HG03521 (cell line): ENCODE results near the gene SPATA32.

Experiments used
- ATAC-seq: cut with Tn5 transposase; IDR thresholded peaks from one replicate; pipeline ENCODE4 v1.9.1; 2021; ENCODE audit warnings: mild to moderate bottlenecking, moderate library complexity; ENCODE audit not compliant: unreplicated experiment

The SPATA32 gene

DNA sequence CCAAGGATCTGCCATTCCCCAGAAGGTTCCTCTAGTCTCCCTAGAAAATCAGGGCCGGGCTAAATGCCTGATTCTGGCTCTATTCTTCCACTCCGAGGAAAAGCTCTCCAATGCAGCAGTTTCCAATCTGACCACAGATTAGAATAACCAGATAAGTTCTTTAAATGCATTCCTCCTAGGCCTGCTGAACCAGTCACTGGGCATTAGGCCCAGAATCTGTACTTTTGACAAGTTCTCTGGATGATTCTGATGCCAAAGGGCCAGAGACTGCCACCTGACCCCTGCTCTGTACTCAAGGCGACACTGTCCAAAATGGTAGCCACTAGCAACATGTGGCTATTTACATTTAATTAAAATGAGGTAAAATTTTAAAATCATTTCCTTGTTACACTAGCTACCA is 32.6 kb upstream of the SPATA32 start:
- ATAC-seq, result no peak

DNA sequence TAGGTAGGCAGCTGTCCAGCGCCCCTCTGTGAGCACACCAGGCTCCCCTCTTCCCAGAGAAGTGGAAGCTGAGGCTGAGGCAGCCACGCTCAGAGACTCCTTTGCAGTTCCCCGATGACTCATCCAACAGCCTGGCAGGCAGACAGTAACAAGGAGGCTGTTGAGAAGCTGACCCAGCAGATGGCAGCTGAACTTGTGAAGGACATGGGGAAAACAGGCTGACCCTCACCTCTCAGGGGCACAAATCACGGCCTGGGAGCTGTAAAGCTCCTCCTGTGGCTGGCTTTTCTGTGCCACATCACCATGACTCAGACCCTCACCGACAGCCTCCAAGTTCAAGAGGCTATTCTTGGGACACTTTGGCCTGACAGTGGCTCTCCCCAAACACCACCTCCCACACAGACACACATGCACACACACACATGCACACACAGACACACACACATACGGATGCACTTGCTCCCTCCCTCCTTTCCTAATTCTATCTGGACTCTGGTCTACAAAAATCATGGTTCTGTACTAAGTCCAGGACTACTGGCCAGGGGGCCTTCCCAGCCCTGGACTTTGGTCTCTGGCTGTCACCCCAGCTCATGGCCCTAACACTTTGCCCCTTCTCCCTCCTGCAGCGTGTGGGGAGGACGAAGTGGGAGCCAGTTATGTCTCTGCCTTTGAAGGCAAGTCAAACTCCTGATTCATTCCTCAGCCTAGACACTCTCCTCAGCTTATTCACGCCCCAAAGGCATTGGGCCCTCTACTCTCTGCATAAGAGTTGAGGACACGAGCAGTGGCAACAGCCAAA is 31.7 kb upstream of the SPATA32 start:
- no peak for ATAC-seq

DNA sequence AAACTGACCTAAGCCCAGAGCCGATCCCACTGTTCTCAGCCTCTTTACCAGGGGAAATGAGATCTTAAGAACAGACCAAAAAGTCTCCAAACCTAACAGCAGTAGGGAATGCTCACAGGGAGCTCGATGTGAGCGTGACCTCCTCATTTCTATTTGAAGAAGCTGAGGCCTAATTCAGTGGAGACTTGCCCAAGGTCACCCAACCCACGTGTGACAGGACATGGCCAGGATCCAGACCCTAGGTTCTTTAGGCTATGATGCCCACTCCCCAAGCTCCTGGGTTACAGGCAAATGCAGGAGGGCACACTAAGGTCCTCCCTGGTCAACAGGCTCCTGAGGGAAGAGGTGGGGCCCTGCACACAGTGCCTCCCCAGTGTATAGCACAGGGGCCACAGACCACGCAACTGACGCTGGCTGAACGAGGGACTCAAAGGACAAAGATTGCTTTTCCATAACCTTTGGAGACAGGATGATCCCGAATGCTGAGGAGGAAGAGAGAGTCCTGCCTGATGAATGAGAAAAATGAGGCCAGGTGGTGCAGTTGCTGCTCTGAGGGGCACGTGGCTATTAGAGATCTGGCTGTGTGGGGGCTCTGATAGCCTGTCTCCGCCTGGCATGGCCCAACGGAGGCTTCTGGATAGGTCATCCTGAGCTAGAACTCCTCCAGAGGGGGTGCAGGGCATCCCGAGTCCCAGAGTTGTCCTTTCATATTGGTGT is 31.0 kb upstream of the SPATA32 start:
- ATAC-seq, result no peak

DNA sequence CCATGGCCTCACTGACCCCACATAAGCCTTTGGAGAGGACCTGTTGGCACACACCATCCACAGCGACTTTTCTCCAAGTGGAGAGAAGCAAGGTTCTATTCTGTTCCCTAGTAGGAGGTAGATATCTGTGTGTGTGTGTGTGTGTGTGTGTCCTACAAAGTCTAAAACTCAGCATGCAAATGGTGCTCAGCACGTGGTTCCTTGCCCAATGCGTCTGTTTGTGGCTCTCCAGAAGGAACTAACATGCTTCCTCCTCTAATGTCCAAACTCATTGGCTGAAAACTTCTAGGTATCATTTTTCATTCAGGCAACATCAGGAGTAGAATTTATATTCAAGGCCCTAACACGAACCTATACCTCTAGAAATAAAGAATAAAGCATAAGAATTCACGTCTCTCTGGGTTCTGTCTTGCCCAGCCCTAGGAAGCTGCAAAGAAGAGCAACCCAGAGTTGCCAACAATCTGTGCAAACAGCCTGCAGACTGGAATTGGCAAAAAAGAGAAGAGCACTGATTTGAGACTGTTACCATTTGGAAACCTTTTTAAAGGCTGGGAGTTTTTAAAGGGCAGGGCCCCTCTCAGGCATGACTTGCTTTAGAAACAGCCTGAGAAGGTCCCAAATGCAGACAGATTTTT is 29.4 kb upstream of the SPATA32 start:
- no peak for ATAC-seq

DNA sequence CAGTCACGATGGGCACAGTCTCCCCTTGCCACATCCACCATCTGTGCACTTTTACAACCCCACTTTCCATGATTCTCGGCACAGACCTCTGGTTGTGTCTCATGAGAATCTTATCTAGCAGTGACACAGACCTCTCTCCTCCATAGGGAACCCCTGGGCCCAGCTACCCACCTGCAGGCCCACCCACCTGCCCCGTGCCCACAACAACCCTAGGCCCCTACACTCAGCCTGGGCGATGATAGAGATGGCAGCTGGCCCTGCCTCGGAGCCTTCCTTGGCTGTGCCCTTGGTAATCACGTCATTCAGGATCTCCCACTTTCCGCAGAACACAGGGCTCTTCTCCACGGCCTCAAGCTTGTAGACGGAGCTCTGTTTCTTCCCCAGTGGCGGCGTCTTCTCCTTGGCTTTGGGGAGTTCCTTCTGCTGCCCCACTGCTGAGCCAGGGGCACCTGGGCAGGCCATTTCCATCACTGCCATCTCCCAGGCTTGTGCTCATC is 28.4 kb upstream of the SPATA32 start:
- no peak for ATAC-seq

DNA sequence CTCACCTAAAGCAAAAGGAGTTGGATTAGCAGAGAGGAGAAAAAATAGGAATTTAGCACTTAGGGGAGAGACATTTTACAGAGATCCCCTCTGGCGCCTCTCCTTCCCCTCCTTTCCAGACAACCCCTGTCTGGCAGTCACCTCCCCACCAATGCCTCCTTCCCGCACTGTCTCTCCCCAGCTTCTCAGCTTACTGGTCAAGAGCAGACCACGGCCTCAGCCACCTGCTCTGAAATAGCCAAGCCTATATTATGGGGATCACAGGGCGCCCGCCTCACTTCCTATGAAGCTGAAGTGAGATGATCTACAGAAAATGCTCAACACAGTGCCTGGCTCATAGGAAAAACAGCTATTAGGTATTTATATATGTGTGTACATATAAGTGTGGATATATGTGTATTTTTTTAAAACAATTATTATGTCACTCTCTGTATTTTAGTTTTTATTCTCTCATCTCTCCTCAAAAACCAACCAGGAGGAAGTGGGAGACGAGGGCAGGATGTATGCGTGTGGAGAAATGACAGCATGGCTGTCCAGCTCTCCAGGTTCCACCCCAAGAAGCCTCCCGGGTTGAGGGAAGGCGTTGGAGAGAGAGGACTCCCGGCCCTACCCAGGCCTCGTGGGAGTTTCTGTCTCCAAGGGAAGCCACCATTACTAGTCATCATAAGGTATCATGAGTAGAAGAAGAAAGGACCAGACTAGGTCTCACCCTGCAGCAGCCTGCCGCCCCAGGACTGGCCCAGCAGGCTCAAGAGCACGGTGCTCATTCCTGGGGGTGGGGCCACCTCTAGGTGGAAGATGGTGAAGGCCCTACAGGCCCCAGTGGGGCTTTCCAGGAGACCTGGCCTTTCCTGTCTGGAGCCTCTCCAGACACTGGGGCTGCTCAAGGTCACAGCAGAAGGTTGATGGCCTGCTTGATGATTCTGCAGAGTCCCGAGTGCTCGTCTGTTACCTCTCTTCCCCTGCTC is 27.7 kb upstream of the SPATA32 start:
- no peak for ATAC-seq

DNA sequence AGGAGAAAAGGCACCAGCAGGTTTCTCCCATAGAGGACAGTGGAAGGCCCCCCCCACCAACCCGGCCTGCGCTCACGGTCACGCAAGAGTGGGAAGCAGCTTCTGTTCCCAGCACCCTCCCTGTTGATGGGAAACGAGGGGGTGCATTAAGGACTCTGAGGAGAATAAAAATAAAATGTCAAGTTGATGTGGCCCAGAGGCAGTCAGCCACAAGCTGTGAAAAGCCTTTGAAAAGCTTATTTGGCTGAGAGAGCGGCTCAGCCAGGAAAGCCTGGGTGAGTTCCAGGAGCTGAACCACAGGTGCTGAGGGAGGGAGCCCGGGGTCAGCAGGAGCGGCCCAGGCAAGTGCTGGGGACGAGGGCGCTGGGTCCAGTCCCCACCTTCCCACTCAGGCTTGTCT is 26.9 kb upstream of the SPATA32 start:
- ATAC-seq, result no peak

DNA sequence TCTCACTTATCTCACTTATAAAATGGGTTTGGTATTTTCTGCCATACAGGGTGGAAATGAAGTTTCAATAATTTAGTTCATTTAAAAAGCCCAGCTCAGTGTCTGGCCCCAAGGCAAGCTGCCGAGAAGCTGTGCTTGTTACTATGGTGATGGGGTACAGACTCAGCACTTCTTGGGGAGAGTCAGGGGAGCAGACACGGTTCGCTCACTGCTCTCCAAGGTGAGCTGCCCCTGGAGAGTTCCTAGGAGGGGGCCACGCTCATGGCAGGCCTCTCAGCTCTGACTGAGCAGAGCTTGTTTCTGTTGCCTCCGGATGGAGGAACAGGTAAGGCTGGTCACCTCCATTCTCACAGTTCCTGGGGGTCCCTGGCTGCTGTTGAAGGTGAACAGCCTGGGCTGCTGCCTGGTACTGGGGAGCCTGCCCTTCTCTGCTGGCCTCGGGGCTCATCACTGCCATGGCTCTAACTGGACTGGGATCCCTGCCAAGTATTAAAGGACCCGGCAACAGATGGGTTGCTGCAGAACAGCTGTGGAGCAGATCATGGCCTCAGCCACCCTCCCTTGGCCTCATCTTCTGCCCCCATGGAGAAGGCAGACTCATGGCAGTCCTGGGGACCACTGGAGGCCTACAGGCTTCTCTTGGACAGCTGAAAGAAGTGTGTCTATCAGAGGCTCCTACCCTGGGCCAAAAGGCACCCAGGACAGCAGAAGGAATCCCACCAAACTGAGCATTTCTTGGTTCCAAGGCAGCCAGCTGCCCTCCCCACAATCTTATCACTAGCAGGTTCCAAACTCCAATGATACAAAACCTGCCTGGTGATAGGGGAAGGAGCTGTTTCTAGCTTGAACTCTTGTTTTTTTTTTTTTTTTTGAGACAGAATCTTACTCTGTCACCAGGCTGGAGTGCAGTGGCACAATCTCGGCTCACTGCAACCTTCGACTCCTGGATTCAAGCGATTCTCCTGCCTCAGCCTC is 25.9 kb upstream of the SPATA32 start:
- ATAC-seq, result no peak

DNA sequence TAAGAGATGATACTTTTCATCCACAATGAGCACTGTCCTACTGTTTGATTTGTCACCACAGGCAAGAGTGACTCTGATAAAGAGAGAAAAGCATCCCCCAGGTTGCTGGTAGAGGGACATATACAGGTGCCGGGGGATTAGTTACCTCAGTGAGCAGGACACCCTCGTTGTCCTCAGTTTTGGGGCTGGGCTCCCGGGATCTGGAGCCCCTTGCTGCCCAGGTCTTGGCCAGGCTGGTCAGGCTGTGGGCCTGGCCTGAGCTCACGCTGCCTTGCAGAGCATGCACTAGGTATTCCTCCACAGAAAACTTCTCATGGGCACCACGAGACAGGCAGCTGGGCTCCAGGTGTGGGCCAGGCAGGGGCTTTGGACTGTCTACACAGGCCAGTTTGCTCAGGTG is 24.4 kb upstream of the SPATA32 start:
- no peak for ATAC-seq

DNA sequence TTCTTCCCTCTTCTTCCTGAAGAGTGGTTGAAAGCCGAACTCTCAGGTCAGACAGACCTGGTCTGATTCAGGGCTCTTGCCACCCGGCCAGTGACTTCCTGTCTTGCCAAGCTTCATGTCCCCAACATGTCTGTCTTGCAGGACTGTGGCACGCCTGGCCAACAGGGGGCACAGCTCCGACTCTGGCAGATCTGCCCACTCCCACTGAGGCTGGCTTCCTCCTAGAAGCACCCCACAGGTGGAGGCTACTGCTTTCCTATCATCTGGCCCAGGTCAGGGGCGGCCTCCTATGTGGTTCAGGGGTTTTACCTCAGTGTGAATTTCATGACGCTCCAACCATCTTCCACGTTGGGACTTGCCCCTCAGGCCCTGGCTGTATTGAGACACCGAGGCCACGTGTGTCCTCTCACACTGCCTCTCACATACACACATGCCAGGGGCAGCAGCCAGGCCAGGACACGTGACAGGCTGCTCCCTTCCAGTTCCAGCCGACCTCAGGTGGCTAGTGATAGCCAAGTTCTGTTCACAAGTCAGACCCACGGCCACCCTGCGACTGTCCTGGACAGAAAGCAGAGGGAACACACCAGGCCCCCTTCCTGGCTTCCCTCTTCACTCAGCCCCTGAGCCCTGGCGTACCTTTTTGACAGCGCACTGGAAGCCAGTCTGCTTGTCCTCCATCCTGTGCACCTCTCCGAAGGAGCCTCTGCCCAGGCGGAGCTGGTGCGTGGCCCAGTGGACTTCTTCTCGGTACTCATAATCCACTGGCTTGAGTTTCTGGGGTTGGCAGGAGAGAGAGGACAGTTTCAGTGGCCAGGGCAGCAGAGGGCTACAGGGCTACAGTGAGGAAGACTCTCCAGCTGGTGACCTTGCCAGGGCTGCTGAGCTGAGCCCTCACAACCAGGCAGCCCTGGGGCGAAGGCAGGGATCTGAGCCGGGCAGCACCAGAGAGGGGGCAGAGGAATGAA is 22.6 kb upstream of the SPATA32 start:
- no peak for ATAC-seq

DNA sequence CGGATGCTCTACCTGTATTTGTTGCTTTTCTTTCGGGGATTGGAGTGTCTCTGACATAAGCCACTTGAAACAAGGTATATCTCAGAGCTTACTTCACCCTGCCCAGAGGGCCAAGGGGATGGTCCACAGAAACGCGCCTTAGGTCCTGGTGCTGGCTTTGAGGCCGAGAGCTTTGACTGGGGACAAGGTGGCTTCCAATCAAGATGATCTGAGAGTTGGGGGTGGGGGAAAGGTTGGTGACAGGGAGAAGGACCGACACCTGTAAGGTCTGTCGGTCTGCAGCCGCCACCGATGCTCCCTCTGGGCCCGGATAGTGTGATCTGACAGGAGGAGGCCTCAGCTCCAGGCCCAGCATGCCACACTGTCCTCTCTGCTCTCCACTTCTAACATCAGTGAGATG is 21.8 kb upstream of the SPATA32 start:
- ATAC-seq, result no peak

DNA sequence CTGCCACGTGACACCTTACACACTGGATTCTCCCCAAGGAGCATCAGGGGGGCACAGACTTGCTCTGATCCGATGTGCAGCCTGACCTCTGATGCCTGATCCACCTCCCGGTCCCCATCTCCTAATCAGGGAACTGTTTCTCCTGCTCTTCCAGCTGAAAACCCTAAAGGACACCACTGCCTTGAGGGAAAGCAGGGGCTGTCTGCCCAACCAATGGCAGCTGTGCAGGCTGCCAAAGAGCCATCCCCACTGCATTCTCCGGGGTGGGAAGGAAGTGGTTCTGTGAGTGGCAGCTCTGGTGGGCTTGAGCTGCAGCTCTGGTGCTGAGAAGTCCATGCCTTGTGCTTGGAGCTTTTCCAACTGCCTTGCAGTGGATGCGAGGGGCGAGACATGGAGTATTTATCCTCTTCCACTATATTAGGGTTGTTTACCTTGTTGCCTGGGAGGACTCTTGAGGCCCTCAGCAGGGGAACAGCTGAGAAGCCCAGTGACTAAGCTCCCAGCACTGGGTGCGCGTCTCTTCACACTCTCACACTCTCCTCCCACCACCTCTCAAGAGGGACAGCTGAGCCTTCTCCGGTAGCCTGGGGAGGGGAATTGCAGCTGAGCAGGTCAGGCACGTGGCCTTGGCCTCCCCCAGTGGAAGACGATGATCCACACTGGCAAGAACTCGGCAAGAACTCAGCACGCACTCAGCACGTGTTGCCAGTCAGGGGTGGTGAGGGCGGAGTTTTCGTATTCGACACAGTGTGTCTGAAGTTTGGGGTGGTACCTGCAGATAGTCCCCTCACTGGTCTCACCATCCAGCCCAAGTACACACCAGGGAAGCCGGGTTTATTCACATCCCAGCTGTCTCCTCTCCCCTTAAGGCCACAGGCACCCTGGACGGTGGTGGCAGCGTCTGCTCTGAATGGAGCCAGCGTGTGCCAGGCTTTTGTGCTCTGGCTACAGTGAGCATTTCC is 21.1 kb upstream of the SPATA32 start:
- ATAC-seq, result no peak

DNA sequence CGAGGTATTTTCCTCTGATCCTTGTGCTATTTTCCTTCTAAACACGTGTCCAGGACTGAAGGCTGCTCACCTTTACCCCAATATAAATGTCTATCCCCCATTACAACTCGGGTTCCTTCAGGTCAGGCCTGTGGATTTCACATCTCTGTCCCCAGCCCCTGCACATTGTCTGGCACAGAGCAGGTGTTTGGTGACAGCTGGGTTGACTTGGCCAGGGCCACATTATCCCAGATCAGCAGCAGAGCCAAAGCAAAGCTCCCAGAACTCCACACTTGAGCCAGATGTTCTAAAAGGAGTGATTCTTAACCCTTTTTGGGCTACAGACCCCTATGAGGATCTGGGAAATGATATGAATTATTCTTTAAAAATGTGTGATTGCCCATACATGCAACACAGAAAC is 18.0 kb upstream of the SPATA32 start:
- ATAC-seq, result no peak

DNA sequence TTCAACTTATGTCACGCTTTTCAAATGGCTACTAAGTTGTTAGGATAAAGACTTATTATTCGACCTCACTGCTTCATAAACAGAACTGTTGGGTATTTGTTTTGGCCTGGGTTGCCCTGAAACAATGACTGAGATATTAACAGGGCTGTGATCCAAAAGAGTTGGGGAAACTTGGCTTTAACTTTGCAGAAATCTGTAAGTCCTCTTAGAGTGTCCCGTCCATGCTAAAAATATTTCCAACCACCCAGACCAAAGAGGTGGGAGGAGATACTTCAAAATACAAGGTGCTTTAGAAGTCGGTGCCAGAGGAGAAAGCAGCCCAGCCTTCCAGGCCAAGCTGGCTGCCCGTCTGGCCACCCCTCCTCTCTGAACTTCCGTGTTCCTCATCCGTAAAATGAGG is 16.1 kb upstream of the SPATA32 start:
- no peak for ATAC-seq

DNA sequence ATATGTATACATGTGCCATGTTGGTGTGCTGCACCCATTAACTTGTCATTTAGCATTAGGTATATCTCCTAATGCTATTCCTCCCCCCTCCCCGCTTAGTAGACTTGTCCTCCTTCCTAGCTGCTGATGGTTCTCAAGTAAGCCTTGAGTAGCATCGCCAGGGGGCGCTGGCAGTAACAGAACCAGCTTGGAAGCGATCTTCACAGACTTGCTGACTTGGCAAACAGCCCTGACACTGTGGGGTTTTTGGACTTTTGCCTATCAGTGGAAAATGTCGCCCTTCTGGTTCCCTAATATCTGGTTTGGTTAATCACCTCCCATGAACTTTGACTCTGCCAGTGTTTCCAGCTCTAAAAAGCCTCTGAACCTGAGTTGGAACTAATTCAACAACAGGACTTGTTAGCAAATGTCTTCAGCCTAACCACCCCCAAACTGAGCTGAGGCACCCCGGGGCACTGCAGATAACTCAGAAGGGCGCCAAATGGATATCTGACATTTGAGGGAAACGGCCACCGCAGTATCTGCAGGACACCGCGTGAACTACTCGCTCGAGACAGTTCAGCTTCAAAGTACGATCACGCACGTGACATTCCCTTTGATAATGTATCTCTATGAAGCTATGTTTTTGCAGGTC is 15.4 kb upstream of the SPATA32 start:
- no peak for ATAC-seq

DNA sequence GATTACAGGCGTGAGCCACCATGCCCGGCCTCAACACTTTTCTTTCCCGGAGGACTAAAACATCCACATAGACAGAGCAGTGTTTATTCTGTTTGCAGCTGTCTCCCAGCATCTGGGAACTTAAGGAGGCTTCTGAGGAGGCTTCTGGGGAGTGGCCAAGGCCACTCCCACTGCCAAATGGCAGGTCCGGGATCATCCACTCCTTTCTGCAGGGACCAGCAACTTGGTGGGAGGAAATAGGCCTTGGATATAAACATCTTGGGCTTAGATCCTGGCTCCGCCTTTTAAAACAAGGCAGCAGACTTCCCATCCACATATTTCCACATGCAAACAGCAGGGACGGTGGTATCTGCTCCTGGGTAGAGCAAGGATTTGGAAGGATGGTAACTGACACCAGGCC is 14.1 kb upstream of the SPATA32 start:
- no peak for ATAC-seq

DNA sequence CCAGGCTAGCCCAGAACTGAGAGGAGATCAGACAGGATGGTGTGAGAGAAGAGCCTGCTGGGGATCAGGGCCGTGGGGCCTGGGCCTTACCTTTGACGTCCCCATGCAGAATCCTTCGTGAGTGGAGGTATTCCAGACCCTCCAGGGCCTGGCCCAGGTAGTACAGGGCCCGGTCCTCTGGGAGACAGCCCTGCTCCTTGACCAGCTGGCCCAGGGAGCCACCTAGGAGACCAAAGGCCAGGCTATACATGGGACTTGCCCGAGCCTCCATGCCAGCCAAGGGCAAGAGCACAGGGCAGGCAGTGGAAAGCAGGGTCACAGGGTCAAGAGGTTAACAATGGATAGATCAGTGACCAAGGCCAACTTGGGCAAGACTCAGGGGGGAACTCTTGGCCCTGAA is 12.1 kb upstream of the SPATA32 start:
- no peak for ATAC-seq
